ENCODE measurements around the gene CCDC88C. TPM values are rescaled to one million over a fixed set of nuclear protein-coding genes. Genes with fewer than 3 reads are reported as not detected.

The CCDC88C gene
- total RNA-seq, 1 experiment from 2014 or later: 19.7 TPM

DNA sequence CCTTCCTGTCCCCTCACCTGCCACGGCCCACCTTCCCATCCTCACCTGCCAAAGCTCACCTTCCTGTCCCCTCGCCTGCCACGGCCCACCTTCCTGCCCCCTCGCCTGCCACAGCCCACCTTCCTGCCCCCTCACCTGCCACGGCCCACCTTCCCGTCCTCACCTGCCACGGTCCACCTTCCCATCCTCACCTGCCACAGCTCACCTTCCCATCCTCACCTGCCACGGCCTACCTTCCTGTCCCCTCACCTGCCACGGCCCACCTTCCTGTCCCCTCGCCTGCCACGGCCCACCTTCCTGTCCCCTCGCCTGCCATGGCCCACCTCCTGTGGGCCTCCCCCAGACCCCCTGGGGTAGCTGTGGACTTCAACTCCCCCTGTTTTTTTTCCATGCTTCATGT is 124.3 kb downstream of the CCDC88C start:
- BruUV-seq (replicated peaks): no TSS peak
- TF ChIP-seq EZH2phosphoT487 (IDR thresholded peaks at IDR 0.05; ENCODE audit: borderline replicate concordance, low read length) (no peak), EZH2 (IDR thresholded peaks at IDR 0.05; ENCODE audit: low read length, unreplicated experiment) (no peak)
- TF ChIP-seq, protein P1, sequence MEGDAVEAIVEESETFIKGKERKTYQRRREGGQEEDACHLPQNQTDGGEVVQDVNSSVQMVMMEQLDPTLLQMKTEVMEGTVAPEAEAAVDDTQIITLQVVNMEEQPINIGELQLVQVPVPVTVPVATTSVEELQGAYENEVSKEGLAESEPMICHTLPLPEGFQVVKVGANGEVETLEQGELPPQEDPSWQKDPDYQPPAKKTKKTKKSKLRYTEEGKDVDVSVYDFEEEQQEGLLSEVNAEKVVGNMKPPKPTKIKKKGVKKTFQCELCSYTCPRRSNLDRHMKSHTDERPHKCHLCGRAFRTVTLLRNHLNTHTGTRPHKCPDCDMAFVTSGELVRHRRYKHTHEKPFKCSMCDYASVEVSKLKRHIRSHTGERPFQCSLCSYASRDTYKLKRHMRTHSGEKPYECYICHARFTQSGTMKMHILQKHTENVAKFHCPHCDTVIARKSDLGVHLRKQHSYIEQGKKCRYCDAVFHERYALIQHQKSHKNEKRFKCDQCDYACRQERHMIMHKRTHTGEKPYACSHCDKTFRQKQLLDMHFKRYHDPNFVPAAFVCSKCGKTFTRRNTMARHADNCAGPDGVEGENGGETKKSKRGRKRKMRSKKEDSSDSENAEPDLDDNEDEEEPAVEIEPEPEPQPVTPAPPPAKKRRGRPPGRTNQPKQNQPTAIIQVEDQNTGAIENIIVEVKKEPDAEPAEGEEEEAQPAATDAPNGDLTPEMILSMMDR (conservative IDR thresholded peaks at IDR 0.05; ENCODE audit: low read depth, low read length): no peak
- no peaks in the 10 kb centered on the region for H3K4me1 ChIP-seq (ENCODE audit: insufficient read depth, low read length)
- intact Hi-C loops (cut with micrococcal nuclease): no loop called here
- no peak overlapping the region for H3K4me3 ChIP-seq (ENCODE audit: low read length)
- H3K4me2 ChIP-seq (ENCODE audit: low read length): no peak overlapping the region
- no peaks in the 10 kb centered on the region; the same call in 1 of the 2 replicates for H3K36me3 ChIP-seq (ENCODE audit: low read depth, low read length)
- ATAC-seq: no peak
- H2AFZ ChIP-seq (ENCODE audit: low read length): no peak overlapping the region
- no peaks in the 10 kb centered on the region for H4K20me1 ChIP-seq (ENCODE audit: low read length)
- no peak overlapping the region for H3K27ac ChIP-seq (ENCODE audit: low read length)
- ChIA-PET POLR2A (ENCODE audit: unreplicated experiment) (no interaction called here), CTCF (no interaction called here)
- H3K9ac ChIP-seq (ENCODE audit: low read length): no peak overlapping the region
- H3K9me2 ChIP-seq (replicated peaks; ENCODE audit: low read length): no peaks in the 10 kb centered on the region
- no peaks in the 10 kb centered on the region for H3K9me3 ChIP-seq (ENCODE audit: low read length)
- H3K79me2 ChIP-seq (ENCODE audit: low read length): no peaks in the 10 kb centered on the region
- H3K27me3 ChIP-seq (ENCODE audit: low read length): no peaks in the 10 kb centered on the region
- no peaks in the 10 kb centered on the region for H3F3A ChIP-seq (ENCODE audit: low read length, unreplicated experiment)
- DNase-seq: no peak

DNA sequence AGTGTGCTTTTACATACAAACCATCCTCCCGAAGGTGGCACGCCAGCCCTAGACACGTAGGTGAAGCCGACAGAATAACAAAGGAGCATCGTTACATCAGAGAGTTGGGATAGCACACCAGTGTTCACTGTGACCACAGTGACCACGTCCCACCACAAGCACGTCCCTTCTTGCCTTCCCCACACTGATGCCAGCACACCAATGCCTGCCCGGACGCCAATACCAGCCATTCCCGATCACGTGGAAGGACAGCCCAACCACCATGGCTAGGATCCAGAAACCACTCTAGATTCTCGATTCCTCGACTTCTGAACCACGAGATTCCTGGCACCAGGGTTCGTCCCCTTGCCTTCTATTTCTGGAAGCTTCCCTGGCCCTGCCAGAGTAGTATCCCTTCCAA is 125.1 kb downstream of the CCDC88C start:
- H3F3A ChIP-seq (ENCODE audit: low read length, unreplicated experiment): no peaks in the 10 kb centered on the region
- DNase-seq (no peak), ATAC-seq (no peak)
- H3K9me3 ChIP-seq (ENCODE audit: low read length): no peaks in the 10 kb centered on the region
- H3K27me3 ChIP-seq (ENCODE audit: low read length): no peaks in the 10 kb centered on the region
- no peaks in the 10 kb centered on the region for H3K9me2 ChIP-seq (replicated peaks; ENCODE audit: low read length)
- intact Hi-C loops (cut with micrococcal nuclease): no loop called here
- H3K4me2 ChIP-seq (ENCODE audit: low read length): no peak overlapping the region
- H3K4me1 ChIP-seq (ENCODE audit: insufficient read depth, low read length): no peaks in the 10 kb centered on the region
- no peak overlapping the region for H3K27ac ChIP-seq (ENCODE audit: low read length)
- CTCF ChIA-PET: interaction anchor here (0.6 kb wide), 1 partner anchor 139 kb away, joined by 3 read pairs; no protein-coding TSS in a partner anchor
- no peak overlapping the region for H2AFZ ChIP-seq (ENCODE audit: low read length)
- POLR2A ChIA-PET (ENCODE audit: unreplicated experiment): no interaction called here
- H3K79me2 ChIP-seq (ENCODE audit: low read length): no peaks in the 10 kb centered on the region
- no peak for TF ChIP-seq EZH2phosphoT487 (IDR thresholded peaks at IDR 0.05; ENCODE audit: borderline replicate concordance, low read length)
- no TSS peak for BruUV-seq (replicated peaks)
- no peak overlapping the region for H3K9ac ChIP-seq (ENCODE audit: low read length)
- H3K4me3 ChIP-seq (ENCODE audit: low read length): no peak overlapping the region
- no peaks in the 10 kb centered on the region; the same call in 1 of the 2 replicates for H3K36me3 ChIP-seq (ENCODE audit: low read depth, low read length)
- no peaks in the 10 kb centered on the region for H4K20me1 ChIP-seq (ENCODE audit: low read length)

DNA sequence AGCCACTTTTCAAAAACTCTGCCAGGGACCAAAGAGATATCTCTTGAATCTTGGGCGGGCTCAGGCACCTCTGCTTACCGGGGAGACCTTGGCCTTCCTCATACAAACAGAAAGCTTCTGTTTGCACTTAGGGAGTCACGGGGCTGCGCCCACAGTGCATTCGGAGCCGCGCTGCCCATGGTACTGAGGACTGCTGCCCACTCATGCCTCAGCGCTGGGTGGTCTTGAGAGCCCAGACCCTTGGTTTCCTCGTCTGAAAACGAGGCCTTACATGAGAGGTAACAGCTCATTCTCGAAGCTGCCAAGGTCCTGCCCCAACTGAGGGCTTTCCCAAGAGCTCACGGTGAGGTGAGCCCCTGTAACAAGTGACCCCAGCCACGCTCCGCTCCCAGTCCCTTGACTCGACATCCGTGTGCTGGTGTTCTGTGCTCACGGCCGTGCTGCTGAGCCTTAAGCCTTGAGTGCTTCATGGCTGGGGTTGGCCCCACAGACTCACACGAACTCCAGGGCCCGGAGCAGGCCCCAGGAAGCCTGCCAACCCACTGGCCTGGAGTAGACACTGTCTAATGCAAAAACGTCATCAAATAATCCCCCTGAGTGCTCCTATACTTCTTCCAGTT is 125.7 kb downstream of the CCDC88C start:
- H2AFZ ChIP-seq (ENCODE audit: low read length): no peak overlapping the region
- no peak overlapping the region for H3K4me2 ChIP-seq (ENCODE audit: low read length)
- H3K36me3 ChIP-seq (ENCODE audit: low read depth, low read length): no peaks in the 10 kb centered on the region; the same call in 1 of the 2 replicates
- no peak overlapping the region for H3K4me3 ChIP-seq (ENCODE audit: low read length)
- no peaks in the 10 kb centered on the region for H3K9me3 ChIP-seq (ENCODE audit: low read length)
- no peaks in the 10 kb centered on the region for H4K20me1 ChIP-seq (ENCODE audit: low read length)
- no peaks in the 10 kb centered on the region for H3F3A ChIP-seq (ENCODE audit: low read length, unreplicated experiment)
- ChIA-PET POLR2A (ENCODE audit: unreplicated experiment) (no interaction called here), CTCF (no interaction called here)
- no peak overlapping the region for H3K27ac ChIP-seq (ENCODE audit: low read length)
- H3K27me3 ChIP-seq (ENCODE audit: low read length): no peaks in the 10 kb centered on the region
- ATAC-seq: no peak
- intact Hi-C loops (cut with micrococcal nuclease): no loop called here
- H3K79me2 ChIP-seq (ENCODE audit: low read length): no peaks in the 10 kb centered on the region
- H3K4me1 ChIP-seq (ENCODE audit: insufficient read depth, low read length): no peaks in the 10 kb centered on the region
- no peak for DNase-seq
- TF ChIP-seq, protein P1 (conservative IDR thresholded peaks at IDR 0.05; ENCODE audit: low read depth, low read length): no peak
- no peak for TF ChIP-seq EZH2 (IDR thresholded peaks at IDR 0.05; ENCODE audit: low read length, unreplicated experiment)
- no peaks in the 10 kb centered on the region for H3K9me2 ChIP-seq (replicated peaks; ENCODE audit: low read length)
- no peak overlapping the region for H3K9ac ChIP-seq (ENCODE audit: low read length)
- no TSS peak for BruUV-seq (replicated peaks)

Measured in PC-3 (cell line).